Epithelial cell of proximal tubule (primary cell): ENCODE results near the gene CAPN3. TPM values are rescaled to one million over a fixed set of nuclear protein-coding genes. Genes with fewer than 3 reads are reported as not detected.

Experiments
- DNase-seq: peaks from one replicate; pipeline ENCODE4 v3.0.0-alpha.2; 2011; ENCODE audit warnings: low read depth
- H3K4me3 ChIP-seq: 2 replicates; pipeline ENCODE4 v1.5.1; 2011; ENCODE audit warnings: low read depth, mild to moderate bottlenecking, low read length
- CTCF ChIP-seq: conservative IDR thresholded peaks from 2 replicates; pipeline ENCODE4 v1.5.1; 2012; ENCODE audit warnings: low read depth, mild to moderate bottlenecking, low read length
- total RNA-seq: library from RNA; depleted of rRNA; stranded (reverse); fragments of >200 nt; gene quantifications from 2 replicates; pipeline ENCODE4 v1.2.3, GENCODE V29; 2015

Gene CAPN3
- total RNA-seq, 1 donor from 2014 or later: 1.2 TPM

DNA sequence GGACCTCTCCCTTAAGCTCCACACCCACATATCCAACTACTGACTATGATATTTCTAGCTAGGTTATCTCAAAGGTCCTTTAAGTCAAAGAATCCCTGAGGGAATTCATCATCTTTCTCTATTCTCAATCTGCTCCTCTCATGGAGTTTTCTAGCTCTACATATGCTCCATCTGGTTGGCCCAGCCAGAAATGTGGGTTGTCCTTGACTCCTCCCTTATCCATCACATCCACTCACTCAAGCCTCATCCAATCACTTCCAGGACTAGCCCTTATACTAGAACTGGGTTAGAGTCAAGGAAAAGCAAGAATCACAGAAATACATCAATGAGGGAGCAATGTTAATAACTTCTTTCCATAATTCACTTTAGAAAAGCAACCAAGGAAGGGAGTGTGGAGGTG lies 86.2 kb downstream of the CAPN3 start:
- DNase-seq: no peak
- H3K4me3 ChIP-seq: no peak overlapping the region
- no peak for TF ChIP-seq CTCF

GRCh38 chr15:42447599-42447998 lies 88.3 kb downstream of the CAPN3 start:
- TF ChIP-seq CTCF: no peak
- no peak for DNase-seq

DNA sequence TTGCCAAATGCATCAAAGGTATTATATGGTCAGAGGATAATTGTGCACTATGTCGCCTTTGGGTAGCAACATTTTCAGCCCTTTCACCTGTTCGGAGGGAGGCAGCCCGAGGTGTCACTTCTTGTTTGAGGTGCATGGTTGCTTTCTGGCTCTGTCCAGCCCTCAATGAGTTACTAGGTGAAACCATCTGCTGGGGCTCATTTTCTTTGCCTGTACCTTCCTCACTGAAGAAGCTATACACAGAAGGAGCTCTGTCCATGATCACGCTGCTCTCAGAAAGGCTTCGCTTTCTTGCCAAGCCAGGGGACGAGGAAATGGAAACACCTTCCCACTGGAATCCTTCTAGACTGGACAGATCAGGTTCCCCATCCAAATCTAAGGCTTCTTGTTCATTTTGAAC lies 89.0 kb downstream of the CAPN3 start:
- no peak for TF ChIP-seq CTCF
- H3K4me3 ChIP-seq: no peak overlapping the region
- no peak for DNase-seq

More at GRCh38 chr15:42447599-42447998, 88.3 kb downstream of the CAPN3 start:
- H3K4me3 ChIP-seq: no peak overlapping the region

DNA sequence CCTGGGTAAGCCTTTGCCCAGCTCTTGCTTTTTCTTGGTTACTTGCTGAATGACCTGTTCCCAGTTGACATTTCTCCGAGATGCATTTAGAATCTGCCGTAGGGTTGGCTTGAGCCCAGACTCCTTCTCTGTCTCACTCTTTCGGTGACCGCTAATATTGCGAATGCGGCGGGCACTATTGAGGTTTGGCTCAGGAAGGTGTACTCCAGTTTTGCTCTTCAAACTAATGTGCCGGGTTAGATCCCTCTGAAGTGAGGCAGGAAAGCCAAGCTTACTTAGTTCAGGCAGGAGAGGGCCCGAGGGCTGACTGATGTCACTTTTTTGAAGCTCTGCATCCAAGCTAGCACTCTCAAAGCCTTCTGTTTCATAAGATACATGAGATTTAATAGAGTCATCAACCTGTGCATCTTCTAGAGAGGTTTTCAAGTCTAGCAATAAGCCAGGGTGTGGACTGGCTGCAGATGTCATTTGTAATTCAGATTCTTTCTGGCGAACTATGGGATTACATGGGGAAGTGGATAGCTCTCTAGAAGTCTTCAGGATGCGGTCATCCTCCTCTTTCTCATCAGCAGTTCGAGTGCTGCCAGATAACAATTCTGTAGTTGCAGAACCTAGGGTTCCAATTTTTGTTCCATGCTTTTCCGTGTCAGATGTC lies 90.6 kb downstream of the CAPN3 start:
- no peak for TF ChIP-seq CTCF
- DNase-seq: no peak

GRCh38 chr15:42450425-42450790 lies 91.1 kb downstream of the CAPN3 start:
- DNase-seq: no peak
- TF ChIP-seq CTCF: no peak

More for the DNA sequence above, 90.6 kb downstream of the CAPN3 start:
- no peak overlapping the region for H3K4me3 ChIP-seq

DNA sequence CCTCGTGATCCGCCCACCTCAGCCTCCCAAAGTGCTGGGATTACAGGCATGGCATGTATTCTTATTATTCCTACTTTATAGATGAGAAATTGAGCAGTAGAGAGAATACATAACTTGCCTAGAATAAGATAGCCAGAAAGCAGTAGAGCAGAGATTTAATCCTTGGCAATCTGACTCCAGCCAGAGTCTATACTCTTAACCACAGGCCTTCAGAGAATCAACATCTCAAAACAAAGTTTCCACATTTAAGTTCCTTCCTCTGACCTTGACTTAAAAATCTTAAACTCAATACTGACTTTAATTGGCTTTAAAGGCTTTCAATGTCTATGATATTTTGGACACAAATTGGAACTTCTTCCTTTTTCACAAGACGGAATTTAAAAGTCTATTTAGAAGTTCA lies 94.5 kb downstream of the CAPN3 start:
- no peak for DNase-seq
- TF ChIP-seq CTCF: no peak
- H3K4me3 ChIP-seq: no peak overlapping the region

More at GRCh38 chr15:42450425-42450790, 91.1 kb downstream of the CAPN3 start:
- H3K4me3 ChIP-seq: no peak overlapping the region

- H3K4me3 ChIP-seq: no peak overlapping the region
- TF ChIP-seq CTCF: no peak
- no peak for DNase-seq
Observed at GRCh38 chr15:42456531-42456930, 97.2 kb downstream of the CAPN3 start.
